Embryonic facial prominence (tissue), 1 donor: ENCODE data around the gene GLIS1.
"Not testable (repeated sequence)": the region's sequence is repeated elsewhere in the genome, so short reads cannot be mapped to it uniquely, and the experiment has no call there.

Experiments used
- DNase-seq: peaks from one replicate; pipeline ENCODE4 v3.0.0-alpha.2; 2016; ENCODE audit errors: extremely low spot score

GLIS1 gene

DNA sequence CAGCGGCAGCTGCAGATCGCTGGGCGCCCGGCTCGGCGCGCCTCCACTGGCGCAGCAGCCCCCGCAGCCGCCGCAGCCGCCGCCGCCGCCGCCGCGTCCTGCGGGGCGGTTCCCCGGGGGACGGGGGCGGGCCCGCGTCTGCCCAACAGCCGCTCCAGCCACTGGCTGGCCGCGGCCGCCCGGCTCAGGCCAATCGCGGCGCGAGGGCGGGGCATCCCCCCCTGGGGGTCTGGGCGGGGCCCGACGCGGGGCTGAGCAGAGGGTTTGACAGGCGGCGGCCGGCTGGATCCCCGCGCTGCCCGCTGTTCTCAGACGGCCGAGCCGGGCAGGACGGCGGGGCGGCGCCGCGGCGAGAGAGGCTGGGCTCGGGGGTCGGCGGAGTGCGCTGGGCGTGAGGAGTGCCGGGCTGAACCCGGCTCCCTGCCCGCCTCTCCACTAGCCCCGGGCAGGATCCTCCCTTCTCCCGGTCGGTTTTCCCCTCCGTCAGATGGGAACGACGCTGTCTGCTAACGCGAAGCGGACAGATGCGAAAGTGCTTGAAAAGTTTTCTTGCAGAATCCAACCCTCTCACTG is at the start of gene GLIS1:
TSS of gene GLIS1 (minus strand) at position 56 of the 573 bp plus-strand sequence. CDS start 1,100 bp downstream, outside the sequence.
- DNase-seq: no peak

DNA sequence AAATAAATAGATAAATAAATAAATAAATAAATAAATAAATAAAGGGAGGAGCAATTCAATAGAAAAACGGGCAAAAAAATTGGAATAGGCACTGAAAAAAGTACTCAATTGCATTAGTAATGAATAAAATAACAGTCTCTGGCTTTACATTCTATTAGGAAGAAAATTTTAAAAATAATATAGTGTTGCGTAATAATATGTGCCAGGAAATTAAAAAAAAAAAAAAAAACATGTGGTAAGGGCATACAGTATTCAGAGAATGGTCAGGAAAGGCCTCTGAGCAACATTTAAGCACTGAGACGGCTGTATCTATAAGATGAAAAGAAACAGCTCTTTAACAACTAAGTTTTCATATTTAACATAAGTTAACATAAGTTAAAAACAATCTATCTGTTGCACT is 48.7 kb upstream of the GLIS1 start:
- no peak for DNase-seq

DNA sequence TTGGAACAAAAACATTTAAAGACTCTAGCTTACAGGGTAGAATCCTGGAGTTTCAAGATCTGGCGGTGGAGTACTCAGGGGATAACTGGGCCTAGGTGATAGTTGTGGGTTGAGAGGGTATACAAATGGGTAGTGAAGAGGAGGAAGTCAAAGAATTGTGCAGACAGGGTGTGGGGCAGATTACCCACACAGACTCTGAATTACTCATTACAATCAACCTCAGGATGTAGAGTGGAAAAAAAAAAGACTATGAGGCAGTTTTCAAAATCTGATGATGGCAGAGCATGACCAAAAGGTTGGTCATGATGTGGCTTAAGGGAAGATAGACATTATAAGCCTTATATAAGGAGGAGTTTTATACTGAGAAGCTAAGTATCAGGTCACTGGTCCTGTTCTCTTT is 44.1 kb upstream of the GLIS1 start:
- no peak for DNase-seq

DNA sequence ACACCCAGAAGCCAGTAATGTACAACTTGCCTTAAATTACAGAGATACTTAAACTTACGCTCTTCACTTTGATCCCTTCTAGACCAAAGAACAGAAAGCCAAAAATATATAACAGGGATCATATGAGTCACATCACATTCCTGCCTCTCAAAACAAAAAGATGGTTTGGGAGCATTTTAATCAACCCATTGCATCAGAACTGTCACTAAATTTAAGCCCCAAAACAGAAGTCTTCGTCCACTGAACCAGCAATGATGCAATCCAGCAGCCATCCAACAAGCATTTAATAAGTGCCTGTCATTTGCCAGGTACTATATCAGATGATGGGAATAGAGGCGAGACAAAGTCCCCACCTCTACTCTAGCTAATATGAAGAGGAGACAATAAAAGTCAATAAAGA is 42.7 kb upstream of the GLIS1 start:
- DNase-seq: no peak

DNA sequence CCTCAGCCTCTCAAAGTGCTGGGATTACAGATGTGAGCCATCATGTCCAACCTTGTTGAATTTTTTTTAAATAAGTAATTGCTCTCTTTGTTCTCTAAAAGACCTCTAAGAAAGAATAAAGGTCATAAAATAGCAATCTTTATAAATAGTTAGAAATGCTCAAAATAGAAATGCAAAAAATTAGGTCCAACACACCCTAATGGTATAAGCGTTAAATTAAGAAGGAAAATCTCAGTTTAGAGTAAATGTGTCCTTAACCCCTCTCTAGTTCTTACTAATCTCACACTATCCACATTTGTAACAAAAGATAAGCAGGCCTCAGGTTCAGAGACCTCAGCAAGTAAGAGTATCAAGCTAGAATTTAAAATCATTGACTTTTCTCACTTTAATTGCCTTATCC is 38.3 kb upstream of the GLIS1 start:
- no peak for DNase-seq

DNA sequence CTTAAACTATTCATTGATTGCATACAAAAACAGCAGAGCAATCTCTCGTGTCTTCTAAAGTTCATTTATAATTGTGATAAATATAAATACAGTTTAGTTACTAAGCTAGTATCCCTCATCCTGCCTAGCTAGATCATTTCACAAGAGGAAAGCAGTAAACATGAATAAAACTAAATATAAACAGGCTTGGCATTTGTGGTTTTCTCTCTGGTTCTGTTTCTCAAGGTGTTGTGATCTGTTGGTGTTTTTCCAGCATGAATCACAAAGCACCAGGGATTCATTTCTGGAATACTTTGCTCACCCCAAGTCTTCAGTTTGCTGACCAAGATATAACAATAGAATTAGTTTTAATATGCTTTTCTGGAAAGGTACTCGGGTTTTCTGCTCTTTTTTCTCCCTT is 32.7 kb upstream of the GLIS1 start:
- DNase-seq: no peak

DNA sequence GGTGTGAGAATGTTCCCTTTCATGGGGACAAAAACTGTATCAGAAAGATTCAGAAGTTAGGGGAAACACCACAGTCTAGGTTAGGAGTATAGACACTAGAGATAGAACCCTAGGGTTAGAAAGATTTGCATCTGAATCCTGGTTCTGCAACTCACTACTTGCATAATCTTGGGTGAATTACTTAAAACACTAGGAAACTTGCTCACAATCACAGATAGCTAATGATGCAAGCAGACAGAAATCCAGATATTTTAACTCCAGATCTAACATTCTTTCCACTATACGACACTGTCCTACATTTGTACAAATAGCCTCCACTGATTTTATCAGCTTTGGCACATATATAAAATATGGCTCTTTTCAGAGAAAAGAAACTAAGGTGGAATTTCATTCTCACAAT is 30.8 kb upstream of the GLIS1 start:
- DNase-seq: no peak

DNA sequence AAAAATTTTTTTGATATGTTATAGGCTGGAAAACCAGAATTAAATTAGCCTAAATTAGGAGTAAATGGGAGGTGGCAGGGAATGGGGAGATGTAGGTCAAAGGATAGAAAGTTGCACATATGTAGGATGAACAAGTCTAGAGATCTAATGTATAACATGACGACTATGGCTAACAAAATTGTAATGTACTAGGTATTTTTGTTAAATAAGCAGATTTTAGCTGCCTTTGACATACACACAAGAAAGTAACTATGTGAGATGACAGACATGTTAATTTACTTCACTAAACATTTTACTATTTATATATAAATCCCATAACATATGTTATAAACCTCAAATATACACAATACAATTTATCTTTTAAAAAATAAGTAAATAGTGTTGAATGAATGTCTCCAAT is 30.2 kb upstream of the GLIS1 start:
- DNase-seq: no peak

DNA sequence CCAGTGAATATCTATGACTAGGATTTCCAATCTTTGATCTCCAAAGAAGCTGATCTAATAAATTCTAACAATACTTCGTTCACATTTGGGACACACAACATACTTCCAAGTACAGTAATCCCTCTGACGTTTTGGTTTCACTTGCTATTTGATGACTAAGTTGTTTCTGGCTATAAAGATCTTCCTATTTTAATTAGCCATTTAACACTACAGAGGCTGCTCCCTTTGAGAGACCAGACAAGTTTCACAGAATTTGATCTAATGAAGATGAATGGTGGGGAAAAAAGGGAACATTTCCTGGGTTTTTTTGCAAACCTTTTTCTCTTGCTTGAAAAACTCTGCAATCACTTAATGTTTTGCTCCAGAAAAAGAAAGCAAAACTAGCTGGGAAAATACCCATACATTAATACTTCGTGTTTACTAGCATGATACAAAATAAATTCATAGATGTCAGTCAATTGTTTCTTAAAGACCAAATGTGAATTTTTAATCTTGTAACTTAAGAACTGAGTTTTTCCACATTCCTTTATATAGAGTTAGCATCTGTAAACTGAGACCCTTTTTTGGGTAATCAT is 28.0 kb upstream of the GLIS1 start:
- DNase-seq: no peak

DNA sequence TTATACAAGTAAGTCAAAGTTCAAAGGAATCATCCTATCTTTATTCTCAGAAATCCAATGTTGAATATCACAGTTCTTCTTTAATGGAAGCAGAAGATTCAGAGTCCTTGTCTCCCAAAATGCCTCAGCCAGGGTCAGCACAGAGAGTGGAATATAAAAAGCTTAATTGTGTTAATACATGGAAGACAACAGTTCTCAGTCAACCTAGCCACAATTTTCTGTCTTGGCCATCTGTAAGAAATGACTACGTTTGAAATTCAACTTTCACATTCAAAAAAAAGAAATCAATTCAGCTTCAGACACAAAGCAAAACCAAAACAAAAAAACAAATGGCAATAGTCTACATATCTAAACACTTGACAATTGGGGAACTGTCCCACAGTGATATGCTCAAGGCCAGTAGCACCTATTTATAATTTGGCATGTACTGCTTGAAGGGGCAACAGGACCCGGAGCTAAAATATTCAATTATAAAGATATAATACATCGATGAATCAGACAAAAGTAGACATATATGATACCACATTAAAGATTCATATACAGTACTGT is 27.3 kb upstream of the GLIS1 start:
- DNase-seq: no peak

DNA sequence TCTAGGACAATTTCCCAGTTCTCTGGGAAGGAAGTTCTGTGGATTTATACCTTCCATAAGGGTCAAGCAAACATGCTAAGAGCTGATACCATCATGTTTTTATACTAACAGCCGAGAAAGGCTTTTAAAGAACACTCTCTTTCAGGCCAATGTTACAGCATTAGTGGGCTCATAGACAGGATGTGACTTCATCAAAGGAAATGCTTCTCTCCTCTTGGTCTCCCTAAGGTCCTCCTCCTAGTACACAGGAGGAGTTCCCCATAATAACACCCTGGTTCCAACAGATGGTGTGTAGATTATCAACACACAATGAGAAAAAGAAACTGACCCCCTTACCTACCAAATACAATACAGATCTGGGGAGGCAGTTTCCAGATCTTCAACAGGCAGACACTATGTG is 26.7 kb upstream of the GLIS1 start:
- no peak for DNase-seq

DNA sequence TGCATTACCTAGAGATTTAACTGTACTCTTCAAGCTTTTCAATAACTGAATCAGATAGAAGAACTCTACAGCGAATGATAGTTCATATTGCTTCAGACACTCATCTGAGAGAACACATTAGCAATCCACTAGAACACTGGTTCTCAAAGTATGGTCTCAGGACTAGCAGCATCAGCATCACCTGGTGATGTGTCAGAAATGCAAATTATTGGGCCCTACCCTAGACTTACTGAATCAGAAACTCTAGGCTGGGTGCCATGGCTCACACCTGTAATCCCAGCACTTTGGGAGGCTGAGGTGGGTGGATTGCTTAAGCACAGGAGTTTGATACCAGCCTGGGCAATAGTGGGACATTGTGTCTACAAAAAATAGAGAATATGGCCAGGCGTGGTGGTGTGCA is 24.9 kb upstream of the GLIS1 start:
- DNase-seq: no peak

DNA sequence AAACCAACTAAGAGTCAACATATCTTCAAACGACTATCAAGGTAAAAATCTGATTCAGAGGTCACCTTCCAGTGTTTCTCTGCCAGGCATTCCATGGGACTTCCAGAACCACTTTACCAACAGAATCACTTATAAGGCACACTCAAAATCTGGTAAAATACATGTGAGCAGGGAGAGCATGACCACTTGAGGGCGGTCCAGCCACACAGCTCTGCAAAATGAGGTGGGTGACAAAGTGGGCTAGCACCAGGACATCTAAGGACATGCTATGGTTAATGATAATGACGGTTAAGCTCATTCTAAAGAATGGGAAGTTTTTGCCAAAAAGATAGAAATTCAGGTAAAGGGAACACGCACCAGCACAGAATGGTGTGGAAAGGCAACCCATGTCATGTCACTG is 24.5 kb upstream of the GLIS1 start:
- DNase-seq: no peak

DNA sequence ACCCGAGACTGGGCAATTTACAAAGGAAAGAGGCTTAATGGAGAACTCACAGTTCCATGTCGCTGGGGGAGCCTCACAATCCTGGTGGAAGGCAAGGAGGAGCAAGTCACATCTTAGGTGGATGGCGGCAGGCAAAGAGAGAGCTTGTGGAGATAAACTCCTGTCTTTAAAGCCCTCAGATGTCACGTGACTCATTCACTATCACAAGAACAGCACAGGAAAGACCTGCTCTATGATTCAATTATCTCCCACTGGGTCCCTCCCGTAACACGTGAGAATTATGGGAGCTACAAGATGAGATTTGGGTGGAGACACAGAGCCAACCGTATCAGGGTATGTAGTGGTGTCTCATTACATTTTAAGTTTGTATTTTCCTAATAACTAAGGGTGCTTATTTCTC is 21.5 kb upstream of the GLIS1 start:
- DNase-seq: not testable (repeated sequence)

DNA sequence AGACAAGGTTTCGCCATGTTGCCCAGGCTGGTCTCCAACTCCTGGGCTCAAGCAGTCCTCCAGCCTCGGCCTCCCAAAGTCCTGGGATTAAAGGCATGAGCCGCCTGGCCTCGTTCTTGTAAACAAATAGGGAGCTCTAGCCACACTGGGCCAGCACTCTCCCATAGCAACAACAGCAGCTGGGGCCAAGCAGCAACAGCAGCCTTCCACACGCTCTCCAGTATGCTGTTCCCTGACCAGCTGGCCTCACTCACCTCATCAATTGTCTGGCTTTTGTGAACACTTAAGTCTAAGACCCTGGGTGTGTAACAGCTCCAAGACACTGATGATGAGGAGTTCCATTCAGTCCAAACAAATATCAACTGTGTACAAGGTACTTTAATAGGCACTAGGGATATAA is 16.9 kb upstream of the GLIS1 start:
- no peak for DNase-seq

DNA sequence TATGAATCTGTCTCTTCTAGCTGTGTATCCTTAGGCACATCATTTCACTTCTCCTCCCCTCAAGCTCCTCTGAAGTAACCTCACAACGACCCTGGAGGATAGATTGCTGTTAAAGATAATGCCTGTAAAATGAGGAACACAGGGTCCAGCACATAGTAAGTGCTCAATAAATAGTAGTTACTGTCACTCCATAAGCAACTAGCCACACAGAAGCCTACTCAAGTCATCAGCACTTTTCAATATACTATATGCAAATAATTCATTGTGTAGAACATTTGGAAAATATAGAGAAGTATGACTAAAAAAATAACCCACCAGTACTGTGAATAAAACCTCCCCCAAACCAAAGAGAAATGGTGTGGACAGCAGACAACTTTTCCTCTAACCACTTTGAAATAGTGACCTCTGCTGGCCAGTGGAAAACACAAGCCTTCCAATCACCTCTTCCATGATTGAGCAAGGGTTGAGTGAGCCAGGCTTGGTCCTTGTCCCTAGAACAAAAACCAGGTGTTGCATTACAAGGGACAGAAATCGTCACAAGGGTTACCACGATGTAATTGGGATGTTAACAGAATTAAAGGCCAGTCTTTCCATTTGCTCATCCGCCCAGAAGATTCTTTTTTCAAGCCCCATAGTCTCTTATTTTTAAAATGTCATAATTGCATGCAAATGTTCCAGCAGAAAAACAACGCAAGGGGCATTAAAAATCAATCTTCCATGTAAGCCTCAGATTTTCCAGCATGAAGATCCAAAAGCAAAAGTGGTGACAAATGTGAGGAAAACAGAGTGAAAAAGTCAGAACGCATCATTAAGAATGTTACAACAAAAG is 15.7 kb upstream of the GLIS1 start:
- no peak for DNase-seq

DNA sequence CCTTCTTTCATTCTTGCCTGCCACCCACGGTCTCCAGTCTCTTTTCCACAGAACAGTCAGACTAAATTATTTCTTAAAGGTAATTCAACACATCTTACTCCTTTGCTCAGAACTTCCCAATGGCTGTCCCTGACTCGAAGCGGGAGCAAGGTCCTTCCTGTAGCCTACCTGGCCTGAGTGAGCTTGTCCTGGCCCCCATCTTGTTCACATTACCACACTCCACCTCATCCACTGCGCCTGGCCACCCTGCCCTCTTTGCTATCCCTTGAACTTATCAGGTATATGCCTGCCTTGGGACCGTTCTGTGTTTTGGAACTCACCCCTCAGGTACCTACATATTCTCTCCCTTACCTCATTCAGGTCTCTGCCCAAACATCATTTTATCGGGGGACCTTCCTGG is 13.3 kb upstream of the GLIS1 start:
- DNase-seq: no peak

DNA sequence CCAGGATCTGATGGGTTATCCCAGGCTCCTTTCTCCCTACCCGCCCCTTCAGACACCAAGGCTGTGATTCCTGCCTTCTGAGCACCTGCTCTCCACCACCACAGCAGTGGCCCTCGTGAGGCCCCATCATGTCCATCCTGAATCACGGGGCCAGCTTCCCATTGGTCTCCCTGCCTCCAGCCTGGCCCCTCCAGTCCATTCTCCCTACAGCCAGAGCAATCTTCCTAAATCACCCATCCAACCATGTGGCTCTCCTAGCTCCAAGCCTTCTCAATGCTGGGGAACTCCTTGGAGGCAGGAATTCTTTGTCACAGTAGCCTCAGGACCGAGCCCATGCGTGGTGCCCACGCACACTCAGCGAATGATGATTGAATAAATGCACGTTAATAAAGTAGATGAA is 8.9 kb upstream of the GLIS1 start:
- DNase-seq: no peak

DNA sequence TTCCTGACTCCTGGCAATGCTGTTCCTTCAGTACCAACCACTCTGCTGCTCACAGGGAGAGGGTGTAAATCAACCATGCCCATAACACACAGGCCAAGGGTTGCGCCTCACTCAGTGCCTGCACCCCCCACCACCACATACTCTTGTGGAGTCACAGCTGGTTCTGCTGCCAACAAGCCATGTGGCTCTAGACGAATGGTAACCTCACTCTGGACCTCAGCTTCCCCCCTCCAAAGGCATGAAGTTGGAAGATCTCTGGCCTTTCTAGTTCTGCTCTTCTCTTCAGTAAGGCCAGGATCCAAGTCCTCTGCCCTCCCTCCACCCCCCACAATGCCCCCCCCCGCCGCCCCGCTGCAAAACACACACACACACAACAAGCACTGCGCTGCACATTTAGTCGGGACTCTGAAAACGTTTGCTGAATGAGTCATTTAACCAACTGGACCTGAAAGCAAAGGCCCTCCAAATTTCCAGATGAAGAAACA is 1.7 kb upstream of the GLIS1 start:
- no peak for DNase-seq

DNA sequence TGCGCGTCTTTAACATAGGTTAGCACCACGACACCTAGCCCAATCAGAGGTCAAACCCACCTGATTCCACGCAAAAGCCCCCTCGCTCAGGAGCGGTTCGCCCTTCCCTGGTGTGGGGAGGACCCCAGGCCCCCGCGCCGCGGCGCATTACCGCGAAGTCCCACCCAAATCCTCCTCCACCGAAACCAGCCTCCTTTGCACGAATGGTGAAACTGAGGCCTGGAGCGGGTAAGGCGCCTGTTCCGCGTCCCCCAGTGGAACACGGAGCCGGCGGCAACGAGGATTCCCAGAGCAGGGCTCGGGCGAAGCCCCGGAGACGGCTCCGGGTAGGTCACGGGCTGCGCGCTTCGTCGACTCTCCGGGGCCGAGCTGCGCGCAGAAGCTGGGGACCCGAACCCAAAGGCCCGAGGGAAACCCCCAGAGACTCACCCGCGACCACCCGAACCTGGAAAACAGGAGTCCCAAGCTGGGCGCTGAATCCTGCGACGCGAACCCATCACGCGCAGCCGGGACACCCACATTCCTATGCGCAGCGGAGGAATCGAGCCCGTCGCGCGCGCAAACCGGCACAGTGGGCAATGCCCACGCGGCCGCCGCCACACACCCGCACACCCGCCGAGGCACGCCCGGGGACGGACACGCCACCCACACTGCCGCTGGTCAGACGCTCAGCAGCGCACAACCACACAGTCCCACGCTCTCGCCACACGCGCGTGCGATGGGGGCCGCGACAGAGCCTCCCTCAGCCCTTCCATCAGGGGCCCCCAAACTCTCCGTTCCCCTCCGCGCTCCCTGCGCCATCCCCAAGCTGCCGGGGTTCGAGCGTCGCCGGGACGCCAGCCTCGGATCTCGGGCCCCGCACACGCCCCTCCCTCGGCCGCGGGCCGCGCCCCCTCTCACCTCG is 507 bp downstream of the GLIS1 start:
- no peak for DNase-seq

DNA sequence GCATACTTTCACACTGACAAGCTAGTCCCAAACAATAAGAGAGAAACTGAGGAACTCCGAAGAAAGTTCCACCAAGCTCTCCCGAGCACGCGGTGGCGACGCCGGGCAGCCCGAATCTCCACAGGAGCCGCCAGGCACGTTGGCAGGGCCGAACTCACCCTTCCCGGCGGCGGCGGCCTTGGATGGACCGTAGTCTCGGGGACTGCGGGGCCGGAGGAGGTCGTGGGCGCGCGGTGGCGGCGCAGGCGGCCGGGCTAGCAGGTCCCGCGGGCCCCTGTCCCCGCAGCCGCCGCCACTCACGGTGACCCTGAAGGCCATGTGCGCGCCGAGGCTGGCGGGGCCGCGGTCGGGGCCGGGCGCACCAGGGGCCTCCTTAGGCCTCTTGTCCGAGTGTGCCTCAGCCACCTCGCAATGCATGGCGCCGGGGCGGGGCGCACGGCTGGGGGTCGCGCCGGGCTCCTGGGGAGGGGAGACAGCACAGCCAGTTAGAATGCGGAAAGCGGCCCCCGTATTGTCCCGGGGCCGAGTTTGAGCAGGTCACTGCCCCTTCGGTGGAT is 1.2 kb downstream of the GLIS1 start:
- no peak for DNase-seq

DNA sequence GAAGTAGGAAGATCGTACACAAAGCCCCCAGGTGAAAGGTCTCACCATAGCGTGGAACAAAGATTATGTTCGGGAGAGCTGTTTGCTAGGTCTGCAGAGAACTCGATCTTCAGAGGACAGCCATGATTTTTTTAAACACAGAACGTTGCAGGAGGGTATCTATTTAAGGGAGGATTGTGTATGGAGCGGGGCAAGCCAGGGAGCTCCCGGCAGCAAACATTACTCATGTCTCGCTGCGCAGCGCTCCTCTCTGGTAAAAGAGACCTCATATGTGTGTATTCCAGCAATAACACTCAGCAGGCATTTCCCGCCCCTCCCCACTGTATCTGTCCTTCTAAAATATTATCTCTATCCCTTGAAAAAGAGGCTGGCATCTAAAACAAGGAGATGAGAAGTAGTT is 2.7 kb downstream of the GLIS1 start:
- no peak for DNase-seq
